GM23248 (cell line): Measurements from ENCODE around the gene STRA6. TPM values are rescaled to one million over a fixed set of nuclear protein-coding genes. Genes with fewer than 3 reads are reported as not detected.

Experiments used
- DNase-seq: peaks from one replicate; pipeline ENCODE4 v3.0.0-alpha.2; 2015
- H2AFZ ChIP-seq: fragments of 200-600 bp; sonication (generic); 2 replicates; pipeline ENCODE4 v1.6.1; 2016; ENCODE audit warnings: antibody characterized with exemption
- H3F3A ChIP-seq: fragments of 200-600 bp; sonication (generic); 2 replicates; pipeline ENCODE4 v1.6.1; 2016; ENCODE audit warnings: mild to moderate bottlenecking, antibody characterized with exemption, mixed run types; ENCODE audit not compliant: insufficient read depth
- H3K27ac ChIP-seq: fragments of 200-600 bp; sonication (generic); 2 replicates; pipeline ENCODE4 v1.5.1; 2016; ENCODE audit warnings: mild to moderate bottlenecking
- H3K27me3 ChIP-seq: fragments of 200-600 bp; sonication (generic); replicated peaks from 2 replicates; pipeline ENCODE4 v1.6.1; 2016; ENCODE audit warnings: mild to moderate bottlenecking; ENCODE audit not compliant: insufficient read depth
- H3K36me3 ChIP-seq: fragments of 200-600 bp; sonication (generic); 2 replicates; pipeline ENCODE4 v1.6.1; 2016; ENCODE audit warnings: low read depth, mild to moderate bottlenecking
- H3K4me1 ChIP-seq: fragments of 200-600 bp; sonication (generic); 2 replicates; pipeline ENCODE4 v1.6.1; 2016; ENCODE audit warnings: mild to moderate bottlenecking; ENCODE audit not compliant: insufficient read depth
- H3K4me2 ChIP-seq: fragments of 200-600 bp; sonication (generic); one replicate; pipeline ENCODE4 v1.6.1; 2016; ENCODE audit warnings: mild to moderate bottlenecking; ENCODE audit not compliant: unreplicated experiment
- H3K4me3 ChIP-seq: fragments of 200-600 bp; sonication (generic); 2 replicates; pipeline ENCODE4 v1.5.1; 2016; ENCODE audit warnings: mild to moderate bottlenecking
- H3K79me2 ChIP-seq: fragments of 200-600 bp; sonication (generic); 2 replicates; pipeline ENCODE4 v1.6.1; 2016; ENCODE audit warnings: mild to moderate bottlenecking; ENCODE audit not compliant: insufficient read depth
- H3K9ac ChIP-seq: fragments of 200-600 bp; sonication (generic); 2 replicates; pipeline ENCODE4 v1.6.1; 2016; ENCODE audit warnings: mild to moderate bottlenecking
- H3K9me2 ChIP-seq: fragments of 200-600 bp; sonication (generic); 2 replicates; pipeline ENCODE4 v1.6.1; 2016; ENCODE audit warnings: mixed run types, mild to moderate bottlenecking, moderate library complexity; ENCODE audit not compliant: insufficient read depth
- H3K9me3 ChIP-seq: fragments of 200-600 bp; sonication (generic); one replicate; pipeline ENCODE4 v1.6.1; 2017; ENCODE audit warnings: low read depth
- H4K20me1 ChIP-seq: fragments of 200-600 bp; sonication (generic); 2 replicates; pipeline ENCODE4 v1.6.0; 2016; ENCODE audit not compliant: insufficient read depth
- EZH2 ChIP-seq: fragments of 200-600 bp; sonication (generic); IDR thresholded peaks from 2 replicates; pipeline ENCODE4 v1.6.1; 2018; ENCODE audit warnings: antibody characterized with exemption, mild to moderate bottlenecking; ENCODE audit not compliant: insufficient read depth, poor library complexity, severe bottlenecking
- EZH2phosphoT487 ChIP-seq: fragments of 200-600 bp; sonication (generic); IDR thresholded peaks from 2 replicates; pipeline ENCODE4 v1.6.1; 2018; ENCODE audit warnings: antibody characterized with exemption, moderate library complexity, mild to moderate bottlenecking, low read depth; ENCODE audit not compliant: insufficient read depth
- WGBS, 2 experiments: methylation state at CpG; one replicate each; pipeline ENCODE4 v1.1.6; 2015 to 2017; ENCODE audit warnings: low lambda C conversion rate in 2 of 2, low coverage in 1 of 2; ENCODE audit errors: missing lambda C conversion rate in 2 of 2; 5-methylcytosine and 5-hydroxymethylcytosine counted together
- in situ Hi-C: fragments of 300-500 bp; cut with MboI; formaldehyde crosslinking; loops from 2 replicates; pipeline ENCODE4 v1.15.0; 2020
- polyA plus RNA-seq: library from polyadenylated mRNA; unstranded; fragments of >200 nt; fragmentation: Nextera tagmentation; extraction: Ambion mirVana; gene quantifications from 2 replicates; pipeline ENCODE4 v1.2.1, GENCODE V29; 2016
- total RNA-seq: library from RNA; depleted of rRNA; stranded (reverse); fragments of >200 nt; shearing (Covaris generic); gene quantifications from 2 replicates; pipeline ENCODE4 v1.2.3, GENCODE V29; 2014

The STRA6 gene
- total and polyA plus RNA-seq, 2 experiments from 2014 or later = not detected

- Histone ChIP-seq H3K4me3 (no peak overlapping the region), H3K9ac (peak overlapping the region; percentile 49; the same call in 1 of the 2 replicates), H3K36me3 (no peaks in the 10 kb centered on the region), H3K9me2 (no peaks in the 10 kb centered on the region), H3K27ac (peak overlapping the region; percentile 76), H3F3A (peaks cover 37% of the 10 kb centered on the region), H3K27me3 (no peaks in the 10 kb centered on the region), H2AFZ (no peak overlapping the region), H4K20me1 (no peaks in the 10 kb centered on the region), H3K9me3 (no peaks in the 10 kb centered on the region), H3K79me2 (no peaks in the 10 kb centered on the region), H3K4me1 (peaks cover 34% of the 10 kb centered on the region), H3K4me2 (no peak overlapping the region)
- in situ Hi-C loops = no loop called here
- DNase-seq = peak; percentile 98
- TF ChIP-seq EZH2phosphoT487 = no peak
- TF ChIP-seq EZH2 = no peak
- 1 to 3% methylated on average over 4 of the region's 4 CpGs for WGBS, 2 experiments
These were observed 9.3 kb downstream of the STRA6 start for GRCh38 chr15:74193299-74193718.

- Histone ChIP-seq H3K79me2 (no peaks in the 10 kb centered on the region), H3K9me3 (no peaks in the 10 kb centered on the region), H3K9ac (no peak overlapping the region), H2AFZ (no peak overlapping the region), H3K27me3 (no peaks in the 10 kb centered on the region), H3K4me2 (no peak overlapping the region), H3K27ac (peak overlapping the region; percentile 26), H3K36me3 (no peaks in the 10 kb centered on the region), H3K4me1 (peaks cover 34% of the 10 kb centered on the region), H4K20me1 (no peaks in the 10 kb centered on the region), H3K4me3 (no peak overlapping the region), H3F3A (peaks cover 37% of the 10 kb centered on the region), H3K9me2 (no peaks in the 10 kb centered on the region)
- in situ Hi-C loops = no loop called here
- 83 to 87% methylated on average over 5 of the region's 5 CpGs for whole genome bisulfite sequencing, 2 experiments
- TF ChIP-seq EZH2 (no peak), EZH2phosphoT487 (no peak)
- no peak for DNase-seq
These were observed 9.8 kb downstream of the STRA6 start for GRCh38 chr15:74192751-74193150.

GRCh38 chr15:74191798-74192197, 10.8 kb downstream of the STRA6 start:
- H3K79me2 ChIP-seq = no peaks in the 10 kb centered on the region
- peaks cover 30% of the 10 kb centered on the region for H3K4me1 ChIP-seq
- H3F3A ChIP-seq = peaks cover 35% of the 10 kb centered on the region
- no peak overlapping the region for H2AFZ ChIP-seq
- H3K27me3 ChIP-seq = no peaks in the 10 kb centered on the region
- no peaks in the 10 kb centered on the region for H3K9me2 ChIP-seq
- WGBS, 2 experiments = 64 to 71% methylated on average over 3 of the region's 3 CpGs
- H3K4me3 ChIP-seq = no peak overlapping the region
- H4K20me1 ChIP-seq = no peaks in the 10 kb centered on the region
- H3K27ac ChIP-seq = no peak overlapping the region
- H3K36me3 ChIP-seq = no peaks in the 10 kb centered on the region
- H3K4me2 ChIP-seq = no peak overlapping the region
- TF ChIP-seq EZH2 (no peak), EZH2phosphoT487 (no peak)
- no peak for DNase-seq
- H3K9ac ChIP-seq = no peak overlapping the region
- in situ Hi-C loops = no loop called here
- no peaks in the 10 kb centered on the region for H3K9me3 ChIP-seq

GRCh38 chr15:74188216-74188615, 14.4 kb downstream of the STRA6 start:
- no peak for DNase-seq
- Histone ChIP-seq H3K4me1 (peaks cover 18% of the 10 kb centered on the region), H3F3A (peaks cover 11% of the 10 kb centered on the region), H2AFZ (no peak overlapping the region), H3K4me2 (no peak overlapping the region), H3K9me2 (no peaks in the 10 kb centered on the region), H3K27ac (no peak overlapping the region), H3K27me3 (no peaks in the 10 kb centered on the region), H3K9ac (no peak overlapping the region), H3K9me3 (no peaks in the 10 kb centered on the region), H4K20me1 (no peaks in the 10 kb centered on the region), H3K36me3 (no peaks in the 10 kb centered on the region), H3K79me2 (no peaks in the 10 kb centered on the region), H3K4me3 (no peak overlapping the region)
- in situ Hi-C loops = no loop called here
- no peak for TF ChIP-seq EZH2
- no peak for TF ChIP-seq EZH2phosphoT487
- 91% methylated on average over 11 of the region's 11 CpGs for WGBS, 2 experiments

DNA sequence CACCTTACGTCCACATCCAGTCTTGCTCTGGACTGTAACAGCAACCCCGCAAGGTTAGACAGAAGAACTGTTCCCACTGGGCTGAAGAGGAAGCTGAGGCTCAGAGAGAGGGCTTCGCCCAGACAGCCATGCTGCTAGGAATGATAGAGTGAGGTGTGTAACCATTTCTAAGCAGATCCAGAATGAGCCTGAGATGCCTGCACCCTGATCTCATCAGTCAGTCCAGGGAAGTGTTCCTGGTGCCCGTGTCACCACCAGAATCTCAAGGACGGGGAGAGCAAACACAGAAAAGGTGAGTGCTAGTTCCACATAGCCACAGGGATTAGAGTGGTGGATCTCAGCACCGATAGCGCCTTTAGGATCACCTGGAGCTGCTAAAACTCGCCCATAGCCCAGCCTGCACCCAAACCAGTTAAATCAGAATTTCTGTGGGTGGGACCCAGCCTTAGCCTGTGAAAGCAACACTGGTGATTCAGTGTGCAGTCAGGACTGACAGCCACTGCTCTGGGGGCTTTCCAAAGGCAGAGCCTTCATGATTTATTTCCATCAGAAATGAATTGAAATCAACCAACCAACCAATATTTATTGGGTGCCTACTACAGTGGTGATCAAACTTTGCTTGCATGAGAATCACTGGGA, 16.8 kb downstream of the STRA6 start:
- Histone ChIP-seq H3K9me3 (no peaks in the 10 kb centered on the region), H3K79me2 (no peaks in the 10 kb centered on the region), H3K36me3 (no peaks in the 10 kb centered on the region), H4K20me1 (no peaks in the 10 kb centered on the region), H3K9ac (no peak overlapping the region), H3K27me3 (no peaks in the 10 kb centered on the region), H3K9me2 (no peaks in the 10 kb centered on the region), H3K4me2 (no peak overlapping the region), H3F3A (peaks cover 5% of the 10 kb centered on the region; the same call in 1 of the 2 replicates), H3K27ac (no peak overlapping the region; the same call in 1 of the 2 replicates), H2AFZ (no peak overlapping the region), H3K4me1 (peaks cover 12% of the 10 kb centered on the region), H3K4me3 (no peak overlapping the region)
- in situ Hi-C loops = no loop called here
- TF ChIP-seq EZH2phosphoT487 = no peak
- no peak for TF ChIP-seq EZH2
- 75 to 78% methylated on average over 8 of the region's 8 CpGs for WGBS, 2 experiments
- DNase-seq = peak; percentile 64
